Vagina (tissue), 2 donors: ENCODE results near the gene CEP85L. TPM values are rescaled to one million over a fixed set of nuclear protein-coding genes. Genes with fewer than 3 reads are reported as not detected.

Source experiments
- DNase-seq, 2 donors: peaks; one replicate each; pipeline ENCODE4 v3.0.0-alpha.2; 2017; ENCODE audit errors: extremely low spot score in 2 of 2
- H3K27ac ChIP-seq: fragments of 200-600 bp; sonication (generic); one replicate; pipeline ENCODE4 v1.5.1; 2019
- H3K27me3 ChIP-seq: fragments of 200-600 bp; sonication (generic); one replicate; pipeline ENCODE4 v1.5.1; 2019
- H3K36me3 ChIP-seq, 2 donors: fragments of 200-600 bp; sonication (generic); one replicate each; pipeline ENCODE4 v1.5.1; 2017 to 2019
- H3K4me1 ChIP-seq: fragments of 200-600 bp; sonication (generic); one replicate; pipeline ENCODE4 v1.5.1; 2019
- H3K4me3 ChIP-seq, 2 donors: fragments of 200-600 bp; sonication (generic); 1 replicate in 1 of 2; 2 replicates in 1 of 2; pipeline ENCODE4 v1.5.1; 2016 to 2019
- H3K9me3 ChIP-seq: fragments of 200-600 bp; sonication (generic); one replicate; pipeline ENCODE4 v1.5.1; 2019
- CTCF ChIP-seq, 3 experiments: fragments of 450-650 bp in 2 of 3; fragments of 200-600 bp in 1 of 3; sonication (generic) in 1 of 3; IDR thresholded peaks; one replicate each; pipeline ENCODE4 v1.5.1; 2017 to 2019; ENCODE audit warnings: antibody characterized with exemption in 3 of 3, mild to moderate bottlenecking in 2 of 3, moderate library complexity in 2 of 3
- POLR2A ChIP-seq, 2 donors: fragments of 450-650 bp; IDR thresholded peaks; one replicate each; pipeline ENCODE4 v1.6.1; 2017; ENCODE audit warnings: antibody characterized with exemption in 2 of 2, mild to moderate bottlenecking in 2 of 2, moderate library complexity in 2 of 2
- POLR2AphosphoS5 ChIP-seq, 2 donors: sonication (generic); formaldehyde crosslinking; IDR thresholded peaks; one replicate each; pipeline ENCODE4 v1.9.0; 2017; ENCODE audit warnings: antibody characterized with exemption in 2 of 2, mild to moderate bottlenecking in 2 of 2, low read depth in 1 of 2; ENCODE audit not compliant: insufficient read depth in 1 of 2
- intact Hi-C: fragments of 100-400 bp; cut with DNase I; formaldehyde crosslinking; loops from one replicate; pipeline ENCODE4 v1.15.1; 2023
- total RNA-seq: library from RNA; depleted of rRNA; stranded (reverse); fragments of >200 nt; gene quantifications from one replicate; pipeline ENCODE4 v1.2.3, GENCODE V29; 2016

The CEP85L gene
- total RNA-seq, 1 donor from 2014 or later: 11.8 TPM

DNA sequence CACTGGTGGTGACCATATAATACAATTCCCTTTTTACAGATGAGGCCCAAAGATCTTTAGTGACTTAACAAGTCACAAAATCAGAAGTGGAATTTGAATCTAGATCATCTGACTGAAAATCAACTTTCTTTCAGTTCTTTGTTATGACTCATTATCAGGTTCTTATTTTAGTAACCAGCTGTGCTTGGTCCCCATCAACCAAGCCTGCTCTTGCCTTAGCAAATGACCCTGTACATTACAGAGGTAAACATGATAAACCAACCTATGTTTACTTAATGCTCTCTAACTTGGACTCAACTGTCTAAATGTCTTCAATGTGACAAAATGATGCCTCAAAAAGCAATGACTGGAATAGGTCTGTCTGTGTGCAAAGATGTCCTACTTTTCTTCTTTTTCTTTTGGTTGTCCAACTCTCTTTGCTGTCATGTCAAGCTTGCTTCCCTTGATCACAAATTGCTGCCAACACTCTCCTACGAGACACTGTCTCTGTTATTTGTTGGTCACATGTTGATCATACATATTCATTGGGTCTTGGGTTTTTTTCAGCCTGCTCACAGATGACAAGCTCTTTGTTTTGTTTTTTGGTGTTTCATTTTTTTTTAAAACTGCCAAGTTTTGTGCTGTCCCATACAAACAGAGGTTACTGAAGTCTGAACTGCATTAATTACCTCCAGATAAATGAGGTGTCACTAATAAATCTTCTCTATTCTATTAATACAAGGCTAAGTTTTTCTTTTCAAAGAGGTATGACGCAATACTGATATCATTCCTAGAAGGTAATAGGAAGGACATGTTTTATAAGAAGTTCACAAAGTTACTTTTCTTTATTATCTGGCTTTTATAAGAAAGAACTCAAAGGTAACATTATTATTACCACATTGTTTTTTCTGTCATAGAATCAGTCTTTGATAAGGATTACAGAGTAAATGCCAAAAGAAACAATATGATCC, 165.5 kb downstream of the CEP85L start:
- no peak for TF ChIP-seq POLR2A (IDR thresholded peaks at IDR 0.05)
- no peak for TF ChIP-seq POLR2AphosphoS5 (IDR thresholded peaks at IDR 0.05; ENCODE audit: insufficient read depth in 1 of 2, low read depth in 1 of 2)
- no peak for TF ChIP-seq CTCF (IDR thresholded peaks at IDR 0.05)

DNA sequence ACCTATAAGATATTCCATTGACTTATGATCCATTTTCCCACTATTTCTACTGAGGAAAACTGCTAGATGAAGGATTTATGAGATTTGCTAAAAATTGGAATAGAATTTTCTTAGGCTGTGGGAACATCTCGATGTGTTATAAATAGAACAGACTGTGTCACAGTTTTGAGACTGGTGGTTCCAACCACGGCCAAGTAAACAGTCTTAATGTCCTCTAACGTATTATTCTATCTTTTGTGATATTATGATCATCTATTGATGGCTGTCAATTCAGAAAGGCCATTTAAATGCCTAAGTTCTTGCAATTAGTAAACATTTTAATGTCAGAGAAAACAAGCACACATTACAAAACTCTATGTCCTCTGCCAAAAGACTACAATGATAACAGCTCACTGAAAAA, 174.8 kb downstream of the CEP85L start:
- Histone ChIP-seq H3K27ac (no peak overlapping the region), H3K4me1 (no peaks in the 10 kb centered on the region), H3K9me3 (no peaks in the 10 kb centered on the region), H3K4me3 (no peak overlapping the region), H3K27me3 (no peaks in the 10 kb centered on the region), H3K36me3 (no peaks in the 10 kb centered on the region)
- TF ChIP-seq POLR2AphosphoS5 (IDR thresholded peaks at IDR 0.05; ENCODE audit: insufficient read depth in 1 of 2, low read depth in 1 of 2) (no peak), CTCF (IDR thresholded peaks at IDR 0.05) (no peak), POLR2A (IDR thresholded peaks at IDR 0.05) (no peak)
- intact Hi-C loops: no loop called here
- no peak for DNase-seq

More for the DNA sequence above, 165.5 kb downstream of the CEP85L start:
- Histone ChIP-seq H3K36me3 (peaks cover 0 to 40% of the 10 kb centered on the region in 2 donors), H3K27ac (no peak overlapping the region), H3K4me3 (no peak overlapping the region), H3K27me3 (no peaks in the 10 kb centered on the region), H3K9me3 (peaks cover 10% of the 10 kb centered on the region), H3K4me1 (no peaks in the 10 kb centered on the region)
- intact Hi-C loops: no loop called here
- DNase-seq: no peak

GRCh38 chr6:118473266-118473665, 178.1 kb downstream of the CEP85L start:
- Histone ChIP-seq H3K4me3 (no peak overlapping the region), H3K27me3 (no peaks in the 10 kb centered on the region), H3K27ac (no peak overlapping the region), H3K36me3 (no peaks in the 10 kb centered on the region), H3K4me1 (no peaks in the 10 kb centered on the region), H3K9me3 (no peaks in the 10 kb centered on the region)
- no peak for DNase-seq
- TF ChIP-seq CTCF (IDR thresholded peaks at IDR 0.05): no peak
- no peak for TF ChIP-seq POLR2AphosphoS5 (IDR thresholded peaks at IDR 0.05; ENCODE audit: insufficient read depth in 1 of 2, low read depth in 1 of 2)
- no peak for TF ChIP-seq POLR2A (IDR thresholded peaks at IDR 0.05)
- intact Hi-C loops: no loop called here

DNA sequence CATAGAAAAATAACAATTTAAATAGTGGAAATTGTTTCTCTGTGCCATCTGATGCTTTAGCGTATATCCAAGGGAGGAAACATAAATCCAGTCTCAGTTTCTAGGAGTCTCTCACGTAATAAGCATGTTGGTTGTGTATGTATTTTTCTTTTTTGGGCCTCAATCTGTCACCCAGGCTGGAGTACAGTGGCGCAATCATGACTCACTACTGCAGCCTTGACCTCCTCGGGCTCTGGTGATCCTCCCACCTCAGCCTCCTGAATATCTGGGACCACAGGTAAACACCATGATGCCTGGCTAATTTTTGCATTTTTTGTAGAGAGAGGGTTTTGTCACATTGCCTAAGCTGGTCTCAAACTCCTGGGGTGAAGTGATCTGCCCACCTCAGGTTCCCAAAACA, 181.9 kb downstream of the CEP85L start:
- no peak overlapping the region for H3K4me3 ChIP-seq
- H3K9me3 ChIP-seq: no peaks in the 10 kb centered on the region
- H3K36me3 ChIP-seq: peaks cover 0 to 7% of the 10 kb centered on the region in 2 donors
- DNase-seq: no peak
- no peak for TF ChIP-seq CTCF (IDR thresholded peaks at IDR 0.05)
- no peak for TF ChIP-seq POLR2AphosphoS5 (IDR thresholded peaks at IDR 0.05; ENCODE audit: insufficient read depth in 1 of 2, low read depth in 1 of 2)
- TF ChIP-seq POLR2A (IDR thresholded peaks at IDR 0.05): no peak
- intact Hi-C loops: no loop called here
- no peak overlapping the region for H3K27ac ChIP-seq
- no peaks in the 10 kb centered on the region for H3K4me1 ChIP-seq
- H3K27me3 ChIP-seq: no peaks in the 10 kb centered on the region
